GM23338 (cell line): ENCODE data around the gene BCO1. TPM values are rescaled to one million over a fixed set of nuclear protein-coding genes. Genes with fewer than 3 reads are reported as not detected.

Source experiments
- ATAC-seq: fragments of 200-7000 bp; cut with Tn5 transposase; 3 replicates; pipeline ENCODE4 v1.9.1; 2020
- DNase-seq: peaks from one replicate; pipeline ENCODE4 v3.0.0-alpha.2; 2015; ENCODE audit warnings: low spot score
- H2AFZ ChIP-seq: fragments of 200-600 bp; sonication (generic); 2 replicates; pipeline ENCODE4 v1.8.0; 2016; ENCODE audit warnings: antibody characterized with exemption, mild to moderate bottlenecking, moderate library complexity
- H3F3A ChIP-seq: fragments of 200-600 bp; sonication (generic); replicated peaks from 2 replicates; pipeline ENCODE4 v1.8.0; 2017; ENCODE audit warnings: antibody characterized with exemption, mixed run types, low read depth
- H3K27ac ChIP-seq: fragments of 200-600 bp; sonication (generic); 2 replicates; pipeline ENCODE4 v1.6.1; 2016; ENCODE audit warnings: low read depth
- H3K27me3 ChIP-seq: fragments of 200-600 bp; sonication (generic); 2 replicates; pipeline ENCODE4 v1.8.0; 2016; ENCODE audit warnings: mild to moderate bottlenecking, mixed run types, moderate library complexity; ENCODE audit not compliant: insufficient read depth
- H3K36me3 ChIP-seq: fragments of 200-600 bp; sonication (generic); 2 replicates; pipeline ENCODE4 v1.8.0; 2016; ENCODE audit warnings: mild to moderate bottlenecking; ENCODE audit not compliant: insufficient read depth
- H3K4me1 ChIP-seq: fragments of 200-600 bp; sonication (generic); 2 replicates; pipeline ENCODE4 v1.8.0; 2016; ENCODE audit warnings: mild to moderate bottlenecking, moderate library complexity; ENCODE audit not compliant: insufficient read depth
- H3K4me2 ChIP-seq: fragments of 200-600 bp; sonication (generic); 2 replicates; pipeline ENCODE4 v1.7.1; 2017; ENCODE audit warnings: mixed run types
- H3K4me3 ChIP-seq: fragments of 200-600 bp; sonication (generic); 2 replicates; pipeline ENCODE4 v1.6.1; 2016; ENCODE audit warnings: mixed run types
- H3K79me2 ChIP-seq: fragments of 200-600 bp; sonication (generic); replicated peaks from 2 replicates; pipeline ENCODE4 v1.8.0; 2017; ENCODE audit warnings: mild to moderate bottlenecking; ENCODE audit not compliant: insufficient read depth
- H3K9me2 ChIP-seq: fragments of 200-600 bp; sonication (generic); 2 replicates; pipeline ENCODE4 v1.8.0; 2017; ENCODE audit not compliant: insufficient read depth
- H4K20me1 ChIP-seq: fragments of 200-600 bp; sonication (generic); replicated peaks from 2 replicates; pipeline ENCODE4 v1.8.0; 2017; ENCODE audit warnings: mild to moderate bottlenecking; ENCODE audit not compliant: insufficient read depth
- H3K27ac Mint-ChIP-seq: 2 replicates; pipeline ENCODE4 v1.8.0; 2020; ENCODE audit warnings: inconsistent platforms, mild to moderate bottlenecking, moderate library complexity, mixed read lengths
- H3K27me3 Mint-ChIP-seq: 3 replicates; pipeline ENCODE4 v1.8.0; 2022; ENCODE audit warnings: low read depth, mild to moderate bottlenecking, moderate library complexity, mixed read lengths, inconsistent platforms; ENCODE audit not compliant: insufficient read depth, poor library complexity
- H3K36me3 Mint-ChIP-seq: 3 replicates; pipeline ENCODE4 v1.8.0; 2021; ENCODE audit warnings: low read depth, mild to moderate bottlenecking, inconsistent platforms, moderate library complexity, mixed read lengths
- H3K4me1 Mint-ChIP-seq: 3 replicates; pipeline ENCODE4 v1.8.0; 2020; ENCODE audit warnings: mild to moderate bottlenecking, inconsistent platforms, mixed read lengths
- H3K4me3 Mint-ChIP-seq: 3 replicates; pipeline ENCODE4 v1.8.0; 2021; ENCODE audit warnings: moderate library complexity, mild to moderate bottlenecking, inconsistent platforms, mixed read lengths
- H3K9me3 Mint-ChIP-seq: 3 replicates; pipeline ENCODE4 v1.8.0; 2020; ENCODE audit warnings: moderate library complexity, mild to moderate bottlenecking, inconsistent platforms, mixed read lengths
- CREB1 ChIP-seq: fragments of 250-450 bp; sonication (Bioruptor Pico); IDR thresholded peaks from 2 replicates; pipeline ENCODE4 v1.5.0; 2020; ENCODE audit warnings: low read depth, mild to moderate bottlenecking, moderate library complexity
- CTCF ChIP-seq, 2 experiments: fragments of 200-600 bp in 1 of 2; sonication (generic) in 1 of 2; conservative IDR thresholded peaks; 2 replicates each; pipeline versions ENCODE4 v1.5.1 to v1.6.1; 2016 to 2017; ENCODE audit warnings: antibody characterized with exemption in 2 of 2, low read depth in 2 of 2, mild to moderate bottlenecking in 2 of 2, moderate library complexity in 1 of 2
- EZH2 ChIP-seq: fragments of 200-600 bp; sonication (generic); IDR thresholded peaks from one replicate; pipeline ENCODE4 v1.8.0; 2017; ENCODE audit warnings: antibody characterized with exemption, mild to moderate bottlenecking, low read depth; ENCODE audit not compliant: unreplicated experiment
- EZH2phosphoT487 ChIP-seq: fragments of 200-600 bp; sonication (generic); IDR thresholded peaks from one replicate; pipeline ENCODE4 v1.8.1; 2018; ENCODE audit warnings: antibody characterized with exemption; ENCODE audit not compliant: unreplicated experiment
- JUNB ChIP-seq: IDR thresholded peaks from one replicate; pipeline ENCODE4 v1.6.1; 2016; ENCODE audit warnings: antibody characterized with exemption; ENCODE audit not compliant: unreplicated experiment
- NANOG ChIP-seq: IDR thresholded peaks from 2 replicates; pipeline ENCODE4 v1.6.1; 2016; ENCODE audit warnings: antibody characterized with exemption, borderline replicate concordance
- POLR2AphosphoS5 ChIP-seq: IDR thresholded peaks from 2 replicates; pipeline ENCODE4 v1.6.1; 2016; ENCODE audit warnings: antibody characterized with exemption, low read depth
- STAT1 ChIP-seq: IDR thresholded peaks from one replicate; pipeline ENCODE4 v1.6.1; 2016; ENCODE audit warnings: antibody characterized with exemption; ENCODE audit not compliant: unreplicated experiment
- ZNF114 ChIP-seq: fragments of 250-450 bp; sonication (Bioruptor Pico); IDR thresholded peaks from 2 replicates; pipeline ENCODE4 v1.5.0; 2020; ENCODE audit warnings: mild to moderate bottlenecking, moderate library complexity
- ZNF331 ChIP-seq: fragments of 250-450 bp; sonication (Bioruptor Pico); IDR thresholded peaks from 2 replicates; pipeline ENCODE4 v1.5.0; 2020; ENCODE audit warnings: low read depth, mild to moderate bottlenecking, moderate library complexity
- polyA plus RNA-seq: library from polyadenylated mRNA; unstranded; fragments of >200 nt; fragmentation: Nextera tagmentation; extraction: Ambion mirVana; gene quantifications from 2 replicates; pipeline ENCODE4 v1.2.1, GENCODE V29; 2016
- total RNA-seq: library from RNA; depleted of rRNA; stranded (reverse); fragments of >200 nt; shearing (Covaris generic); gene quantifications from 2 replicates; pipeline ENCODE4 v1.2.3, GENCODE V29; 2014
- TF ChIP-seq, protein P1 (sequence below): IDR thresholded peaks from 2 replicates; pipeline ENCODE4 v1.6.1; 2016; ENCODE audit warnings: antibody characterized with exemption
- TF ChIP-seq, protein P2 (sequence below): fragments of 250-450 bp; sonication (Bioruptor Pico); IDR thresholded peaks from 2 replicates; pipeline ENCODE4 v1.5.0; 2020; ENCODE audit warnings: mild to moderate bottlenecking, moderate library complexity

The BCO1 gene
- total and polyA plus RNA-seq, 2 experiments from 2014 or later: 0.28 TPM; not detected in 1

DNA sequence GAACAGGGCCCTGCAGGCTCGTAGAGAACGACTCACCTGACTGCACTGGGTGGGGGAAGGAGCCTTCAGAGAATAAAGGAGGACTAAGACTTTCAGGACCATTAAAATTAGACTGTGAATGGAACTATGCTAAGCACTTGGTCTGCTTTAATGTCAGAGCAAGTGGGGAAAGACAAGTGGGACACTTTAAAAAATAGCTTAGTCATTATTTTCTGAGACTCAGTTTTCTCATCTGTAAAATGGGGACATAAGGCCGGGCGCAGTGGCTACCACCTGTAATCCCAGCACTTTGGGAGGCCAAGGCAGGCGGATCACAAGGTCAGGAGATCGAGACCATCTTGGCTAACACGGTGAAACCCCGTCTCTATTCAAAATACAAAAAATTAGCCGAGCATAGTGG lies 19.3 kb upstream of the BCO1 start:
- no peaks in the 10 kb centered on the region for H3K9me3 Mint-ChIP-seq
- Histone ChIP-seq H3K36me3 (no peaks in the 10 kb centered on the region), H3K79me2 (no peaks in the 10 kb centered on the region), H3K4me1 (no peaks in the 10 kb centered on the region), H3K4me2 (no peak overlapping the region), H3F3A (no peaks in the 10 kb centered on the region), H2AFZ (no peak overlapping the region), H3K4me3 (no peak overlapping the region), H4K20me1 (no peaks in the 10 kb centered on the region), H3K27ac (no peak overlapping the region), H3K27me3 (no peaks in the 10 kb centered on the region), H3K9me2 (no peaks in the 10 kb centered on the region)
- H3K27me3 Mint-ChIP-seq: peaks cover 12% of the 10 kb centered on the region
- no peaks in the 10 kb centered on the region for H3K36me3 Mint-ChIP-seq
- H3K4me1 Mint-ChIP-seq: no peaks in the 10 kb centered on the region
- DNase-seq (no peak), ATAC-seq (no peak)
- no peak overlapping the region for H3K4me3 Mint-ChIP-seq
- TF ChIP-seq ZNF331 (CRISPR knock-in tag): no peak
- TF ChIP-seq ZNF114 (CRISPR knock-in tag): no peak
- TF ChIP-seq, protein P1, sequence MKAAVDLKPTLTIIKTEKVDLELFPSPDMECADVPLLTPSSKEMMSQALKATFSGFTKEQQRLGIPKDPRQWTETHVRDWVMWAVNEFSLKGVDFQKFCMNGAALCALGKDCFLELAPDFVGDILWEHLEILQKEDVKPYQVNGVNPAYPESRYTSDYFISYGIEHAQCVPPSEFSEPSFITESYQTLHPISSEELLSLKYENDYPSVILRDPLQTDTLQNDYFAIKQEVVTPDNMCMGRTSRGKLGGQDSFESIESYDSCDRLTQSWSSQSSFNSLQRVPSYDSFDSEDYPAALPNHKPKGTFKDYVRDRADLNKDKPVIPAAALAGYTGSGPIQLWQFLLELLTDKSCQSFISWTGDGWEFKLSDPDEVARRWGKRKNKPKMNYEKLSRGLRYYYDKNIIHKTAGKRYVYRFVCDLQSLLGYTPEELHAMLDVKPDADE: no peak
- H3K27ac Mint-ChIP-seq: no peak overlapping the region

DNA sequence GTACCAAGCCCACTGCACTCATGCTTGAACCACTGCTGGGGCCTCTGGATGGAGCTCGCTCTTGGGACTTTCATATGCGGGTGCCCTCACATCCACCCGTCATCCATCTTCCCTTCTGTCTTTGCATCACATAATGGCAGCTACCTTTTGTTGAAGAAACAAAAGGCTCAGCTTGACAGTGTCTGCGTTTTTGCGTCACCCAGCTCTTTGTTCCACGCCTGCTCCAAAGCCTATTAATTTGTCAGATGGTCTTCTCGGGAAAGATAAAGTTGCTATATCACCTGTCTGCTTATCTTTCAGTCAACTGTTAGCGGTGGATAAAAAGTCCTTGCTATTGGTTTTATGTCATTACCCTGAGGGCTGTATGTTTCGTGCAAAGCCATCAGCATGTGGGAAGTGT lies 18.1 kb upstream of the BCO1 start:
- DNase-seq (no peak), ATAC-seq (no peak)
- no peaks in the 10 kb centered on the region for H3K4me1 Mint-ChIP-seq
- Histone ChIP-seq H3K27me3 (no peaks in the 10 kb centered on the region), H3F3A (no peaks in the 10 kb centered on the region), H2AFZ (peak overlapping the region; percentile 64), H3K4me2 (no peak overlapping the region), H4K20me1 (no peaks in the 10 kb centered on the region), H3K79me2 (no peaks in the 10 kb centered on the region), H3K27ac (no peak overlapping the region), H3K36me3 (no peaks in the 10 kb centered on the region), H3K9me2 (no peaks in the 10 kb centered on the region), H3K4me1 (no peaks in the 10 kb centered on the region), H3K4me3 (no peak overlapping the region)
- H3K36me3 Mint-ChIP-seq: no peaks in the 10 kb centered on the region
- H3K27ac Mint-ChIP-seq: no peak overlapping the region
- H3K4me3 Mint-ChIP-seq: no peak overlapping the region
- H3K27me3 Mint-ChIP-seq: peaks cover 10% of the 10 kb centered on the region
- H3K9me3 Mint-ChIP-seq: no peaks in the 10 kb centered on the region
- no peak for TF ChIP-seq CREB1 (CRISPR knock-in tag)
- no peak for TF ChIP-seq ZNF331 (CRISPR knock-in tag)
- no peak for TF ChIP-seq EZH2
- TF ChIP-seq STAT1: no peak
- no peak for TF ChIP-seq EZH2phosphoT487
- TF ChIP-seq, protein P2, sequence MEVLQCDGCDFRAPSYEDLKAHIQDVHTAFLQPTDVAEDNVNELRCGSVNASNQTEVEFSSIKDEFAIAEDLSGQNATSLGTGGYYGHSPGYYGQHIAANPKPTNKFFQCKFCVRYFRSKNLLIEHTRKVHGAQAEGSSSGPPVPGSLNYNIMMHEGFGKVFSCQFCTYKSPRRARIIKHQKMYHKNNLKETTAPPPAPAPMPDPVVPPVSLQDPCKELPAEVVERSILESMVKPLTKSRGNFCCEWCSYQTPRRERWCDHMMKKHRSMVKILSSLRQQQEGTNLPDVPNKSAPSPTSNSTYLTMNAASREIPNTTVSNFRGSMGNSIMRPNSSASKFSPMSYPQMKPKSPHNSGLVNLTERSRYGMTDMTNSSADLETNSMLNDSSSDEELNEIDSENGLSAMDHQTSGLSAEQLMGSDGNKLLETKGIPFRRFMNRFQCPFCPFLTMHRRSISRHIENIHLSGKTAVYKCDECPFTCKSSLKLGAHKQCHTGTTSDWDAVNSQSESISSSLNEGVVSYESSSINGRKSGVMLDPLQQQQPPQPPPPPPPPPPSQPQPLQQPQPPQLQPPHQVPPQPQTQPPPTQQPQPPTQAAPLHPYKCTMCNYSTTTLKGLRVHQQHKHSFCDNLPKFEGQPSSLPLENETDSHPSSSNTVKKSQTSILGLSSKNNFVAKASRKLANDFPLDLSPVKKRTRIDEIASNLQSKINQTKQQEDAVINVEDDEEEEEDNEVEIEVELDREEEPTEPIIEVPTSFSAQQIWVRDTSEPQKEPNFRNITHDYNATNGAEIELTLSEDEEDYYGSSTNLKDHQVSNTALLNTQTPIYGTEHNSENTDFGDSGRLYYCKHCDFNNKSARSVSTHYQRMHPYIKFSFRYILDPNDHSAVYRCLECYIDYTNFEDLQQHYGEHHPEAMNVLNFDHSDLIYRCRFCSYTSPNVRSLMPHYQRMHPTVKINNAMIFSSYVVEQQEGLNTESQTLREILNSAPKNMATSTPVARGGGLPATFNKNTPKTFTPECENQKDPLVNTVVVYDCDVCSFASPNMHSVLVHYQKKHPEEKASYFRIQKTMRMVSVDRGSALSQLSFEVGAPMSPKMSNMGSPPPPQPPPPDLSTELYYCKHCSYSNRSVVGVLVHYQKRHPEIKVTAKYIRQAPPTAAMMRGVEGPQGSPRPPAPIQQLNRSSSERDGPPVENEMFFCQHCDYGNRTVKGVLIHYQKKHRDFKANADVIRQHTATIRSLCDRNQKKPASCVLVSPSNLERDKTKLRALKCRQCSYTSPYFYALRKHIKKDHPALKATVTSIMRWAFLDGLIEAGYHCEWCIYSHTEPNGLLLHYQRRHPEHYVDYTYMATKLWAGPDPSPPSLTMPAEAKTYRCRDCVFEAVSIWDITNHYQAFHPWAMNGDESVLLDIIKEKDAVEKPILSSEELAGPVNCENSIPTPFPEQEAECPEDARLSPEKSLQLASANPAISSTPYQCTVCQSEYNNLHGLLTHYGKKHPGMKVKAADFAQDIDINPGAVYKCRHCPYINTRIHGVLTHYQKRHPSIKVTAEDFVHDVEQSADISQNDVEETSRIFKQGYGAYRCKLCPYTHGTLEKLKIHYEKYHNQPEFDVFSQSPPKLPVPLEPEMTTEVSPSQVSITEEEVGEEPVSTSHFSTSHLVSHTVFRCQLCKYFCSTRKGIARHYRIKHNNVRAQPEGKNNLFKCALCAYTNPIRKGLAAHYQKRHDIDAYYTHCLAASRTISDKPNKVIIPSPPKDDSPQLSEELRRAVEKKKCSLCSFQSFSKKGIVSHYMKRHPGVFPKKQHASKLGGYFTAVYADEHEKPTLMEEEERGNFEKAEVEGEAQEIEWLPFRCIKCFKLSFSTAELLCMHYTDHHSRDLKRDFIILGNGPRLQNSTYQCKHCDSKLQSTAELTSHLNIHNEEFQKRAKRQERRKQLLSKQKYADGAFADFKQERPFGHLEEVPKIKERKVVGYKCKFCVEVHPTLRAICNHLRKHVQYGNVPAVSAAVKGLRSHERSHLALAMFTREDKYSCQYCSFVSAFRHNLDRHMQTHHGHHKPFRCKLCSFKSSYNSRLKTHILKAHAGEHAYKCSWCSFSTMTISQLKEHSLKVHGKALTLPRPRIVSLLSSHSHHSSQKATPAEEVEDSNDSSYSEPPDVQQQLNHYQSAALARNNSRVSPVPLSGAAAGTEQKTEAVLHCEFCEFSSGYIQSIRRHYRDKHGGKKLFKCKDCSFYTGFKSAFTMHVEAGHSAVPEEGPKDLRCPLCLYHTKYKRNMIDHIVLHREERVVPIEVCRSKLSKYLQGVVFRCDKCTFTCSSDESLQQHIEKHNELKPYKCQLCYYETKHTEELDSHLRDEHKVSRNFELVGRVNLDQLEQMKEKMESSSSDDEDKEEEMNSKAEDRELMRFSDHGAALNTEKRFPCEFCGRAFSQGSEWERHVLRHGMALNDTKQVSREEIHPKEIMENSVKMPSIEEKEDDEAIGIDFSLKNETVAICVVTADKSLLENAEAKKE (CRISPR knock-in tag): no peak
- no peak for TF ChIP-seq NANOG
- no peak for TF ChIP-seq JUNB
- no peak for TF ChIP-seq CTCF (conservative IDR thresholded peaks at IDR 0.05; ENCODE audit: low read depth in 2 of 2)
- TF ChIP-seq POLR2AphosphoS5: no peak
